T-helper 9 cell (primary cell): ENCODE data around the gene DTX2.
"Not testable (repeated sequence)": the region's sequence is repeated elsewhere in the genome, so short reads cannot be mapped to it uniquely, and the experiment has no call there.

Experiments
- DNase-seq: peaks from one replicate; pipeline ENCODE4 v3.0.0-alpha.2; 2020

Gene DTX2

GRCh38 chr7:76495717-76496116 is 34.2 kb downstream of the DTX2 start:
- not testable (repeated sequence) for DNase-seq

GRCh38 chr7:76497918-76498582 is 36.5 kb downstream of the DTX2 start:
- not testable (repeated sequence) for DNase-seq

DNA sequence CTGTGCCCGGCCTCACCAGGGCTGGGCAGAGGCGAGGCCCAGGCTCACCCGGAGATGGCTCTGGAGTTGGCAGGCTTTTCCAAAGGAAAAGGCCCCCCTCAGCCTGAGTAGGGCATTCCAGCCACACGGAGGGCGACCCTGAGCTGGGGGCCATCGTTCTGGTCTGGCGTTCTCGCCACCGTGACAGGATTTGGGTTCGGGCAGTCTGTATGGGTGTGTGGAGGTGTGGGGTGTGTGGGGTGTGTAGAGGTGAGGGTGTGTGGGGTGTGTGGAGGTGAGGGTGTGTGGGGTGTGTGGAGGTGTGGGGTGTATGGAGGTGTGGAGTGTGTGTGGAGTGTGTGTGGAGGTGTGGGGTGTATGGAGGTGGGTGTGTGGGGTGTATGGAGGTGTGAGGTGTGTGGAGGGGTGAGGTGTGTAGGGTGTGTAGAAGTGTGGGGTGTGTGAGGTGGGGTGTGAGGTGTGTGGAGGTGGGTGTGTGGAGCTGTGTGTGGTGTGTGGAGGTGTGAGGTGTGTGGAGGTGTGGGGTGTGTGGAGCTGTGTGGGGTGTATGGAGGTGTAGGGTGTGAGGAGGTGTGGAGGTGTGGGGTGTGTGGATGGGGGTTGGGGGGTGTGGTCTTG is 37.2 kb downstream of the DTX2 start:
- DNase-seq: not testable (repeated sequence)

- DNase-seq: not testable (repeated sequence)
These were observed 37.9 kb downstream of the DTX2 start for GRCh38 chr7:76499201-76499923.

- not testable (repeated sequence) for DNase-seq
These were observed 38.4 kb downstream of the DTX2 start for GRCh38 chr7:76499924-76500241.

DNA sequence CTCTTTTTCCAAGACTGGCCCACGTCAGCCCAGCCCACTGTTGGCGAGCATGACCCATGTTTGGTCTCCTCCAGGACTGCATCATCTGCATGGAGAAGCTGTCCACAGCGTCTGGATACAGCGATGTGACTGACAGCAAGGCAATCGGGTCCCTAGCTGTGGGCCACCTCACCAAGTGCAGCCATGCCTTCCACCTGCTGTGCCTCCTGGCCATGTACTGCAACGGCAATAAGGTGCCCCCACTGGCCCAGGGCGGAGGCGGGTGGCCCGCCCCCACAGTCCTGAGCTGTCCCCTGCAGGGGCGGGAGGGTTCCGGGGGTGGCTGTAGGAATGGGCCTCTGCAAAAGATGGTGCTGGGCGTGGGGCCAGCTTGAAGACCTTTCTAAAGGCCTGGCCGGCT is 40.7 kb downstream of the DTX2 start:
- DNase-seq: not testable (repeated sequence)

- not testable (repeated sequence) for DNase-seq
These were observed 41.3 kb downstream of the DTX2 start for GRCh38 chr7:76502836-76503235.

GRCh38 chr7:76503244-76503643 is 41.7 kb downstream of the DTX2 start:
- DNase-seq: not testable (repeated sequence)

- DNase-seq: not testable (repeated sequence)
These were observed 43.0 kb downstream of the DTX2 start for GRCh38 chr7:76504351-76505167.

- DNase-seq: no peak
These were observed 43.9 kb downstream of the DTX2 start for GRCh38 chr7:76505168-76506080.

DNA sequence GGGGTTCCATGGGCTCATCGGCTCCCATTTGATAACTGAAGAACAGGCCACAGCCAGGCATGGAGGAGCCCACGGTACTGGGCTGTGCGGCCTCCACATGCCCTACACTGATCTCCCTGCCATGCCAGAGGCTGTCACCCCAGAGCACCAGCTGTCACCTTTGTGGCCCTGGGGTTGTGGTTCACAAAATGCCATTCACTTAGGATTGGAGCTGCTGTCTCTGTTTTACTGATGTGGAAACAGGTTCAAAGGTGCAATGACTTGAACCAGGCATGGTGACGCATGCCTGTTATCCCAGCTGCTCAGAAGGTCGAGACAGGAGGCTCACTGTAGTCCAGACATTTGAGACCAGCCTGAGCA is 44.6 kb downstream of the DTX2 start:
- no peak for DNase-seq

- DNase-seq: not testable (repeated sequence)
These were observed 45.1 kb downstream of the DTX2 start for GRCh38 chr7:76506643-76507042.

DNA sequence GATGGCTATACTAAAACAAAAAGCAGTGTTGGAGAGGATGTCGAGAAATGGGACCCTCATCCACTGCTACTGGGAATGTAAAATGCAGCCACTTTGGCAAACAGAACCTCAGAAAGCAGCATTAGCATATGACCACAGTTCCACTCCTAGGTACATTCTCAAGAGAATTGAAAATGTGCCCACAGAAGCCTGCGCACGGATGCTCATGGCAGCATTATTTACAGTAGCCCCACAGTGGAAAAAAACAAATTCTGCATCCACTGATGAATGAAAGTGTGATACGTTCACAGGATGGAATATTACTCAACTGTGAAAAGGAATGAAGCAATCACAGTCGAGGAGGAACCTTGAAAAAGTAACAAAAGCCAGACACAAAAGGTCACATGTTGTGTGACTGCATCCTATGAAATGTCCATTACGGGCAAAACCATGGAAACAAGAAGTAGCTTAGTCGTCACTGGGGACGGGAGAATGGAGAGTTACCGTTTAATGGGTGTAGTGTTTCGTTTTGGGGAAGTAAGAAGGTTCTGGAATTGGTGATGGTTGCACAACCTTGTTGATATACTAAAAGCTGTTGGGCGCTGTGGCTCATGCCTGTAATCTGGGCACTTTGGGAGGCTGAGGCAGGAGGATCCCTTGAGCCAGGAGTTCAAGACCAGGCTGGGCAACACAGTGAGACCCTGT is 46.4 kb downstream of the DTX2 start:
- DNase-seq: no peak

GRCh38 chr7:76509931-76510877 is 48.7 kb downstream of the DTX2 start, which contains the start of gene UPK3B:
Gene UPK3B, plus strand, starts transcription at chr7:76510552. Its CDS starts 101 bp downstream, at chr7:76510653.
- no peak for DNase-seq

GRCh38 chr7:76511200-76511910 is 49.8 kb downstream of the DTX2 start:
- not testable (repeated sequence) for DNase-seq

DNA sequence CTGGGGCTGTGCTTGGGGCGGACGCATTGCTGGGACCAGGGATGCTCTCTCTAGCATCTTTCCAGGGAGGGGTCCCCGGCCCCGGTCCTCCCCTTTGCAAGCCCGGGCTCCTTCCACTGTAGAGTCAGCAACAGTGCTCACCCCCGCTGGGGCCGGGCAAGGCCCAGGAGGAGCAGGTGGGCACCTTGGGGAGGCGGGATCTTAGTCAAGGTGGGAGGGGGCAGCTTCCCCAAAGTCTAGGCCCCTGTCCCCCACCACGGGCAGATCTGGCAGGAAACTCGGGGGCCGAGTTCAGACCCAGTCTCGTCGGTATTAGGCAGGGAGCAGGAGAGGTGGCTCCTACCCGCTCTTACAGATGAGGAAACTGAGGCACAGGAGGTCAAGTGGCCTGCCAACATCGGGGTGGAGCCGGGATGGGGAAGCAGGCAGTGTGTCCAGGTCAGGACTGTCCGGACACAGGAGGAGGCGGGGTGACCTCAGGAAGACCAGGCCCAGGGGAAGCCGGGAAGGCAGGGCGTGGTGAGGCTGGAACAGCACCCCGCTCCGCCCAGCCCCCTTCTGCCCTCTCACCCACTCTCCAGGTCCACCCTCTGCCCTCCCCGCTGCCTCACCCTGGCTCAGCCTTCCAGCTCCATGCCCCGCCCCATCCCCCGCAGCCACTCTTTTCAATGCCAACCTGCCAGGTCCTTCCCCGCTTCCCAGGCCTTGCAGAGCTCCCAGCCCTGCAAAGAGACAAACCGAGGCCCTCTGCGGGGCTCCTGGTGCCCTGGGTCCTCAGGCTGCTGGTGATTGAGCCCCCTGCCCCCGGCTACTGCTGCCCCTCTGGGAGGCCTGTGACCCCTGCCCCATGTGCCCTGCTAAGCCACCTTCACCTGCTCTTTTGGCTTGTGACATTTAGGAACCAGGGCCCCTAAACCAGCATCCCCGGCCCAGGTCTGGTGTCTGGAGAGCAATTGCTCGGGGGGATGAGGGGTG is 50.7 kb downstream of the DTX2 start:
- not testable (repeated sequence) for DNase-seq

DNA sequence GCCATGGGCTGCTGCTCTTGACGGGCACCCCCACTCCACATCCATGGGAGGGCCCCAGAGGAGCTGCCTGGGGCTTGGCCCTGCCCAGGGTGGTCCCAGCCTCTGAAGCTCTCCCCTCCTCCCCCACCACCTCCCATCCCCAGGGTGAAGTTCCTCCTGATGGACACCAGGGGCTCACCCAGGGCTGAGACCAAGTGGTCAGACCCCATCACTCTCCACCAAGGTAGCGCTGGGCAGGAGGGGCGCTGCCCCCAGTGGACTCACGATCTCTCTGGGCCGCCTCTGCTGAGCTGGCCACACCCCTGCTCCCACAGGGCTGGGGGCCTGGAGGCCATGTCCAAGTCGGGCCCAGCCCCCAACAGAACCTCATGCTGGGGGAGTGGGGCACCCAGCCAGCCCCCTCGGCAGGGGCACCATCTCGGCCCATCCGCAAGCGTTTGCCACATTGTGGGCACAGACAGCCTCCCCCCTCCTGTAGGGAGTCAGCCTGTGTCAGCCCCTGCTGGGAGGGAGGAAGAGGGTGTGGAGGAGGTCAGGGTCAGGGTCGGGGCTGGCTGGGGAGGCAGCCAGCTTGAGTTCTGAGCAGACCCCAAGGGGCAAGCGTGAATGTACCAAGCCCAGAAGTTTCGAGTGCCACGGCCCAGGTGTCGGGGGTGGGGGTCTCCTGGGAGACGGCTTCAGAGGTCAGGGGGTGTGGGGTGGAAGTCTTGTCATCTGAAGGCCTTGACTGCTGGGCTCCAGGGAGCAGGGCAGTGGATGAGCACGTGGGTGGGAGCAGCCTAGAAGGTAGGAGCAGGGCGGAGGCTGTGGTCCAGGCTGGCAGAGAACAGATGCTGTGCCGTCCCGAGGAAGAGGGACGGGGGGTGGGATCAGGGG is 51.7 kb downstream of the DTX2 start:
- DNase-seq: no peak
